HuH-7 (cell line): ENCODE data around the gene SETD2.
A peak's percentile ranks its signal among the peaks of the same experiment; 100 is the strongest.
"Not testable (repeated sequence)": the region's sequence is repeated elsewhere in the genome, so short reads cannot be mapped to it uniquely, and the experiment has no call there.

Source experiments
- DNase-seq: peaks from one replicate; pipeline ENCODE4 v3.0.0; 2011; ENCODE audit warnings: low spot score

The SETD2 gene

GRCh38 chr3:47152578-47152977, 11.3 kb downstream of the SETD2 start:
- no peak for DNase-seq

GRCh38 chr3:47151836-47152235, 12.1 kb downstream of the SETD2 start:
- DNase-seq: no peak

GRCh38 chr3:47149339-47149933, 14.5 kb downstream of the SETD2 start:
- no peak for DNase-seq

- DNase-seq: no peak
These were observed 18.6 kb downstream of the SETD2 start for GRCh38 chr3:47145272-47145671.

GRCh38 chr3:47143068-47143467, 20.8 kb downstream of the SETD2 start:
- no peak for DNase-seq

- not testable (repeated sequence) for DNase-seq
These were observed 21.4 kb downstream of the SETD2 start for GRCh38 chr3:47142536-47142935.

- DNase-seq: peak; percentile 65
These were observed 22.9 kb downstream of the SETD2 start for GRCh38 chr3:47140973-47141461.

- DNase-seq: not testable (repeated sequence)
These were observed 23.4 kb downstream of the SETD2 start for GRCh38 chr3:47140553-47140952.

- DNase-seq: no peak
These were observed 29.6 kb downstream of the SETD2 start for GRCh38 chr3:47134311-47134710.

- DNase-seq: no peak
These were observed 30.3 kb downstream of the SETD2 start for GRCh38 chr3:47133641-47134040.

GRCh38 chr3:47130557-47130956, 33.4 kb downstream of the SETD2 start:
- DNase-seq: no peak

- DNase-seq: no peak
These were observed 35.8 kb downstream of the SETD2 start for GRCh38 chr3:47128137-47128536.

GRCh38 chr3:47123857-47124256, 40.1 kb downstream of the SETD2 start:
- DNase-seq: no peak

- DNase-seq: no peak
These were observed 42.5 kb downstream of the SETD2 start for GRCh38 chr3:47121409-47121808.

GRCh38 chr3:47120138-47120537, 43.8 kb downstream of the SETD2 start:
- no peak for DNase-seq

- DNase-seq: not testable (repeated sequence)
These were observed 44.5 kb downstream of the SETD2 start for GRCh38 chr3:47119387-47119786.

GRCh38 chr3:47117807-47118364, 46.0 kb downstream of the SETD2 start:
- DNase-seq: no peak

- DNase-seq: not testable (repeated sequence)
These were observed 48.4 kb downstream of the SETD2 start for GRCh38 chr3:47115524-47115923.

- no peak for DNase-seq
These were observed 50.1 kb downstream of the SETD2 start for GRCh38 chr3:47113669-47114365.

- no peak for DNase-seq
These were observed 50.9 kb downstream of the SETD2 start for GRCh38 chr3:47112997-47113396.

GRCh38 chr3:47109393-47109792, 54.5 kb downstream of the SETD2 start:
- no peak for DNase-seq

- DNase-seq: no peak
These were observed 55.4 kb downstream of the SETD2 start for GRCh38 chr3:47108546-47108945.

- DNase-seq: no peak
These were observed 59.7 kb downstream of the SETD2 start for GRCh38 chr3:47104259-47104658.
